HEK293T (cell line): Measurements from ENCODE around the gene LRRC4C.

ENCODE experiments used
- ARNT ChIP-seq: fragments of 450-650 bp; IDR thresholded peaks from 2 replicates; pipeline ENCODE4 v1.6.1; 2017; ENCODE audit warnings: mild to moderate bottlenecking
- BHLHE40 ChIP-seq: fragments of 450-650 bp; IDR thresholded peaks from 2 replicates; pipeline ENCODE4 v1.6.1; 2016; ENCODE audit warnings: mild to moderate bottlenecking, moderate library complexity, borderline replicate concordance
- CTBP1 ChIP-seq: fragments of 450-650 bp; IDR thresholded peaks from 2 replicates; pipeline ENCODE4 v1.6.1; 2016; ENCODE audit warnings: borderline replicate concordance
- FOXA1 ChIP-seq: fragments of 450-650 bp; IDR thresholded peaks from 2 replicates; pipeline ENCODE4 v1.6.1; 2016; ENCODE audit warnings: mild to moderate bottlenecking
- FOXK2 ChIP-seq: fragments of 450-650 bp; IDR thresholded peaks from 2 replicates; pipeline ENCODE4 v1.6.1; 2016; ENCODE audit warnings: mild to moderate bottlenecking
- FOXM1 ChIP-seq: fragments of 450-650 bp; IDR thresholded peaks from 2 replicates; pipeline ENCODE4 v1.6.1; 2017; ENCODE audit warnings: mild to moderate bottlenecking, borderline replicate concordance
- HDGF ChIP-seq: fragments of 450-650 bp; IDR thresholded peaks from 2 replicates; pipeline ENCODE4 v1.6.1; 2017; ENCODE audit warnings: antibody characterized with exemption, borderline replicate concordance
- L3MBTL2 ChIP-seq: fragments of 450-650 bp; conservative IDR thresholded peaks from 2 replicates; pipeline ENCODE4 v1.6.1; 2016; ENCODE audit warnings: mild to moderate bottlenecking
- NFRKB ChIP-seq: fragments of 450-650 bp; IDR thresholded peaks from 2 replicates; pipeline ENCODE4 v1.6.1; 2016; ENCODE audit warnings: mild to moderate bottlenecking, moderate library complexity
- SP1 ChIP-seq: fragments of 450-650 bp; IDR thresholded peaks from 2 replicates; pipeline ENCODE4 v1.6.1; 2017
- SUZ12 ChIP-seq: fragments of 450-650 bp; IDR thresholded peaks from 2 replicates; pipeline ENCODE4 v1.6.1; 2016; ENCODE audit warnings: mild to moderate bottlenecking
- TARDBP ChIP-seq: fragments of 450-650 bp; IDR thresholded peaks from 2 replicates; pipeline ENCODE4 v1.6.1; 2016
- ZNF384 ChIP-seq: fragments of 450-650 bp; IDR thresholded peaks from 2 replicates; pipeline ENCODE4 v1.6.1; 2016
- TF ChIP-seq, protein P1 (sequence below): fragments of 450-650 bp; IDR thresholded peaks from 2 replicates; pipeline ENCODE4 v1.6.1; 2016

GRCh38 chr11:40188848-40189247 is 1270.6 kb downstream of the LRRC4C start:
- TF ChIP-seq SP1 (no peak), BHLHE40 (no peak), L3MBTL2 (no peak), ZNF384 (no peak), FOXM1 (no peak), FOXA1 (no peak), TARDBP (no peak), NFRKB (no peak), FOXK2 (no peak), HDGF (no peak), SUZ12 (no peak), CTBP1 (no peak), ARNT (no peak)
- TF ChIP-seq, protein P1, sequence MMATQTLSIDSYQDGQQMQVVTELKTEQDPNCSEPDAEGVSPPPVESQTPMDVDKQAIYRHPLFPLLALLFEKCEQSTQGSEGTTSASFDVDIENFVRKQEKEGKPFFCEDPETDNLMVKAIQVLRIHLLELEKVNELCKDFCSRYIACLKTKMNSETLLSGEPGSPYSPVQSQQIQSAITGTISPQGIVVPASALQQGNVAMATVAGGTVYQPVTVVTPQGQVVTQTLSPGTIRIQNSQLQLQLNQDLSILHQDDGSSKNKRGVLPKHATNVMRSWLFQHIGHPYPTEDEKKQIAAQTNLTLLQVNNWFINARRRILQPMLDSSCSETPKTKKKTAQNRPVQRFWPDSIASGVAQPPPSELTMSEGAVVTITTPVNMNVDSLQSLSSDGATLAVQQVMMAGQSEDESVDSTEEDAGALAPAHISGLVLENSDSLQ = no peak
